BJ (cell line): Measurements from ENCODE around the gene BUB1. TPM values are rescaled to one million over a fixed set of nuclear protein-coding genes. Genes with fewer than 3 reads are reported as not detected.

ENCODE experiments used
- CTCF ChIA-PET: fragments of 350-600 bp; formaldehyde crosslinking; extraction: SDS; loops from one replicate; lab custom pipeline; 2021; ENCODE audit warnings: antibody characterized with exemption, inconsistent platforms; lab: Yijun Ruan, JAX
- POLR2A ChIA-PET: fragments of 300-600 bp; sonication (Branson Sonifier 250); formaldehyde crosslinking; extraction: SDS; loops from one replicate; lab custom pipeline; 2021; ENCODE audit warnings: antibody characterized with exemption; lab: Charles Lee
- DNase-seq: peaks from one replicate; pipeline ENCODE4 v3.0.0-alpha.2; 2011; ENCODE audit warnings: low read depth
- H3K27me3 ChIP-seq: 2 replicates; pipeline ENCODE4 v1.6.0; 2011; ENCODE audit warnings: low read length; ENCODE audit not compliant: control insufficient read depth, insufficient read depth
- H3K36me3 ChIP-seq: 2 replicates; pipeline ENCODE4 v1.5.1; 2011; ENCODE audit warnings: low read length; ENCODE audit not compliant: control insufficient read depth, insufficient read depth
- H3K4me3 ChIP-seq: 2 replicates; pipeline ENCODE4 v1.5.1; 2011; ENCODE audit warnings: low read depth, mild to moderate bottlenecking, control low read depth, low read length
- polyA plus RNA-seq: library from polyadenylated mRNA; depleted of rRNA; stranded (reverse); fragments of >200 nt; gene quantifications from 2 replicates; pipeline ENCODE4 v1.2.3, GENCODE V29; 2011
- TF ChIP-seq, protein P1 (sequence below): IDR thresholded peaks from 2 replicates; pipeline ENCODE4 v1.5.1; 2011; ENCODE audit warnings: low read depth, mild to moderate bottlenecking, control low read depth, inconsistent platforms, low read length, moderate library complexity; ENCODE audit not compliant: insufficient read depth

The BUB1 gene
- polyA plus RNA-seq, 1 experiment = 22.2 TPM

DNA sequence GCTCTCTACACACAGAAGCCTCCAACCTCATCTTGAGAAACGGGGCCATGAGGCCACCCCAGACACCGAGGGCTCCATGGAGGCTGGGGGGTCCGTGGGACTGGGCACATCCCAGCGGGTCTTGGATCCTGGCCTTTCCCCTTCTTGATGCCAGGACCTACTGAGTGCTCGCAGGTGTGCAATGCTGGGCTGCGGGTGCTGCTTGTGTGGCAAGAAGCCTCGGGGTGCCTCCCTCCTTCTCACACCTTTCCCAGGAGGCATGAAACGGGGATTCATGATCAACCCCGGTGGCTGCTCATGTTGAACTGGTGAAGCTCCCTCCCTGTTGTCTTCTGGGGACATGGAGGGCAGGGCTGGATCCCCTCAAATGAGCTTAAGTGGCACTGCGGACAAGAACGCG, 2.0 kb upstream of the BUB1 start:
- H3K4me3 ChIP-seq = no peak overlapping the region
- no peak for DNase-seq
- POLR2A ChIA-PET = no interaction called here
- H3K27me3 ChIP-seq = no peaks in the 10 kb centered on the region
- no peaks in the 10 kb centered on the region for H3K36me3 ChIP-seq
- CTCF ChIA-PET = interaction anchor here (0.8 kb wide), 1 partner anchor 9 kb away, joined by 4 read pairs; no protein-coding TSS in a partner anchor
- TF ChIP-seq, protein P1, sequence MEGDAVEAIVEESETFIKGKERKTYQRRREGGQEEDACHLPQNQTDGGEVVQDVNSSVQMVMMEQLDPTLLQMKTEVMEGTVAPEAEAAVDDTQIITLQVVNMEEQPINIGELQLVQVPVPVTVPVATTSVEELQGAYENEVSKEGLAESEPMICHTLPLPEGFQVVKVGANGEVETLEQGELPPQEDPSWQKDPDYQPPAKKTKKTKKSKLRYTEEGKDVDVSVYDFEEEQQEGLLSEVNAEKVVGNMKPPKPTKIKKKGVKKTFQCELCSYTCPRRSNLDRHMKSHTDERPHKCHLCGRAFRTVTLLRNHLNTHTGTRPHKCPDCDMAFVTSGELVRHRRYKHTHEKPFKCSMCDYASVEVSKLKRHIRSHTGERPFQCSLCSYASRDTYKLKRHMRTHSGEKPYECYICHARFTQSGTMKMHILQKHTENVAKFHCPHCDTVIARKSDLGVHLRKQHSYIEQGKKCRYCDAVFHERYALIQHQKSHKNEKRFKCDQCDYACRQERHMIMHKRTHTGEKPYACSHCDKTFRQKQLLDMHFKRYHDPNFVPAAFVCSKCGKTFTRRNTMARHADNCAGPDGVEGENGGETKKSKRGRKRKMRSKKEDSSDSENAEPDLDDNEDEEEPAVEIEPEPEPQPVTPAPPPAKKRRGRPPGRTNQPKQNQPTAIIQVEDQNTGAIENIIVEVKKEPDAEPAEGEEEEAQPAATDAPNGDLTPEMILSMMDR = no peak

DNA sequence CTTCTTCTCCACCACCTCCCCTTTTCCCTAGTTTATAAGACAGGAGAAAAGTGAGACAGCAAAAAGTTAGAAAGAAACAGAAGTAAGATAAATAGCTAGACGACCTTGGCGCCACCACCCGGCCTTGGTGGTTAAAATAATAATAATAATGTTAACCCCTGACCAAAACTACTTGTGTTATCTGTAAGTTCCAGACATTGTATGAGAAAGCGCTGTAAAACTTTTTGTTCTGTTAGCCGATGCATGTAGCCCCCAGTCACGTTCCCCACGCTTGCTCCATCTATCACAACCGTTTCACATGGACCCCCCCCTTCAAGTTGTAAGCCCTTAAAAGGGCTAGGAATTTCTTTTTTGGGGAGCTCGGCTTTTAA, 1.5 kb upstream of the BUB1 start:
- H3K27me3 ChIP-seq = no peaks in the 10 kb centered on the region
- TF ChIP-seq, protein P1 = 0 out of 2 replicates have a peak, but pooled peaks have one; percentile 16
- H3K36me3 ChIP-seq = no peaks in the 10 kb centered on the region
- H3K4me3 ChIP-seq = peak overlapping the region; percentile 83; the same call in 1 of the 2 replicates
- POLR2A ChIA-PET = no interaction called here
- CTCF ChIA-PET = interaction anchor here (0.8 kb wide), 1 partner anchor 10 kb away, joined by 4 read pairs; no protein-coding TSS in a partner anchor
- no peak for DNase-seq

DNA sequence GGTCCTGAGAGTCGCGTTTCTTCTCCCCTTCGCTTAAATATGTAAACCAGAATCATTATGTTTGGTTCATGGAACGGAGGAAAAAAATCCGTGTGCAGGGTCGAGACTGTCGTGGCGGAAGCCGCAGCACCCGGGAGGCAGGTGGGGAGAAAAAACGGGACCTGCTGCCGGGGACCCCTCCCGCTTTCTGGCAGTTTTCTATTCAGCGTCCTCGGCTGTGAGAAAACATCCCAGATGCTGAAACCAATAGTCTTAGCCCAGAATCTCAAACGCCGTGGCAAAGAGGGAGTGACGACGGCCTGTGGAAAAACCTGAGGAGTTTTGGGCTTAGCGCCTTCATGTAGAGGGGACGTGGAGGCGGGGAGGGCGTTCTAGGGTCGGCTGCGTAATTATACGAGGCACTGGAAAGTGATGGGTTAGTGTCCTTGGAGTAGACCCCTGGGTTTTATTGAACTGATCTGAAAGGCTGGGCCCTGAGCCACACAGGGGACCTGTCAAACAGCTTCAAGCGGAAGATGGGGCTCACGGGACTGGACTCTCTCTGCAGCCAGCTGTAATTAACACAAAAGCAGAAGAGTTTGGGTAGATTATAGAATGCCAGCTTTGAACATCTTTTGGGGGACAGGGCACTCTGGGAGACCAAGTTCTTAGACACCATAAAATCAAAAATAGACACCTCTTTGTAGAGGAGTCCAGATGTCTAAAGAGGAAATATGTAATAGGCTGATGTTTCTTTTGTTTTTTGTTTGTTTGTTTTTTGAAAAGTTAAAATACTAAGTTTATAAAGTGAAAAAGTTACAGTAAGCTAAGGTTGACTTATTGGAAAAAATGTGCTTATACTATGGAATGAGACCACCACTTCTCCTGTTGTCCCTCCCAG, 834 bp upstream of the BUB1 start:
- Histone ChIP-seq H3K4me3 (peak overlapping the region; percentile 83), H3K27me3 (no peaks in the 10 kb centered on the region), H3K36me3 (no peaks in the 10 kb centered on the region)
- TF ChIP-seq, protein P1 = no peak
- ChIA-PET CTCF (interaction anchor here (0.8 to 0.9 kb wide), 2 partner anchors 11 to 16 kb away, joined by 3 to 4 read pairs; no protein-coding TSS in a partner anchor), POLR2A (no interaction called here)
- DNase-seq = no peak

DNA sequence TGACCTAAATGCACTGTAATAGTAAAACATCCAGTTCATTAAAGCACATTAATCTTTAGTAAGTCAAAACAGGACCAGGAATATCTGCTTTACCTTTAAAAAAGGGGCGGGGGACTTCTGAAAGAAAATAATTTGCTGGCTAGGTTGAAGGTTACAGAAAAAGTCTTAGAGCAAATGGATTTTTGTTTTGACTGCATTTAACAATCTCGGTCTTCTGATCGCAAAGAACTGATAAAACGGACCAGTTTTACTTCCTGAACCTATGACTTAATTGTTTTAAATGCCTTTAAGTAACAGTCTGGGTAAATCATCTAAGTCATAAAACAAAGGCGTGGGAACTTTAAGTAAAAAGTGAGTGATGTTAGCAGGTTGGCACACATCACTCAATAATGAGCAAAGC, 783 bp downstream of the BUB1 start:
- Histone ChIP-seq H3K36me3 (no peaks in the 10 kb centered on the region), H3K4me3 (peak overlapping the region; percentile 83), H3K27me3 (no peaks in the 10 kb centered on the region)
- TF ChIP-seq, protein P1 = no peak
- POLR2A ChIA-PET = no interaction called here
- CTCF ChIA-PET = no interaction called here
- DNase-seq = no peak

DNA sequence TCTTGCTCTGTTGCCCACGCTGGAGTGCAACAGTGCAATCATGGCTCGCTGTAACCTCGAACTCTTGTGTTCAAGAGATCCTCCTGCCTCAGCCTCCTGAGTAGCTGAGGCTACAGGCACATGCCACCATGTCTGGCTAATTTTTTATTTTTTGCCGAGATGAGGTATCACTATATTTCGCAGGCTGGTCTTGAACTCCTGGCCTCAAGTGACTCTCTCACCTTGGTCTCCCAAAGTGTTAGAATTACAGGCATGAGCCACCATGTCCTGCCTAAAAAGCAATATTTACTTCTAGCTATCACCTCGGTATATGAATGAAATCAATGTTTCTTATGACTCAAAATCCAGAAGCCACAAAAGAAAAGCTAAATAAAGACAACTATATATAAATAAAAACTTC, 2.2 kb downstream of the BUB1 start:
- no peak for DNase-seq
- CTCF ChIA-PET = interaction anchor here (0.6 kb wide), 1 partner anchor 9 kb away, joined by 3 read pairs; no protein-coding TSS in a partner anchor
- Histone ChIP-seq H3K36me3 (no peaks in the 10 kb centered on the region), H3K27me3 (no peaks in the 10 kb centered on the region), H3K4me3 (no peak overlapping the region)
- TF ChIP-seq, protein P1 = no peak
- POLR2A ChIA-PET = interaction anchor here (0.8 kb wide), 1 partner anchor 11 kb away, joined by 4 read pairs; no protein-coding TSS in a partner anchor
